Left kidney (tissue), 2 donors: ENCODE data around the gene IFITM1. TPM values are rescaled to one million over a fixed set of nuclear protein-coding genes. Genes with fewer than 3 reads are reported as not detected.
"Not testable (repeated sequence)": the region's sequence is repeated elsewhere in the genome, so short reads cannot be mapped to it uniquely, and the experiment has no call there.

Experiments used
- DNase-seq: peaks from one replicate; pipeline ENCODE4 v3.0.0-alpha.2; 2013
- polyA plus RNA-seq: library from polyadenylated mRNA; unstranded; fragments of 120-200 nt; gene quantifications from one replicate; pipeline ENCODE4 v1.2.1, GENCODE V29; 2013; ENCODE audit not compliant: insufficient read length

The IFITM1 gene
- polyA plus RNA-seq, 1 donor: 38.1 TPM

DNA sequence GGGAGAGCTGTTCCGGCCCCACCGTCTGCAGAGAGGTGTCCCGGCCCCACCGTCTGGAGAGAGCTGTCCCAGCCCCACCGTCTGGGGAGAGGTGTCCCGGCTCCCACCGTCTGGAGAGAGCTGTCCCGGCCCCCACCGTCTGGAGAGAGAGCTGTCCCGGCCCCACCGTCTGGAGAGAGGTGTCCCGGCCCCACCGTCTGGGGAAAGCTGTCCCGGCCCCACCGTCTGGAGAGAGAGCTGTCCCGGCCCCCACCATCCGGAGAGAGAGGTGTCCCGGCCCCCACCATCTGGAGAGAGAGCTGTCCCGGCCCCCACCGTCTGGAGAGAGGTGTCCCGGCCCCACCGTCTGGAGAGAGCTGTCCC lies 49.6 kb downstream of the IFITM1 start:
- not testable (repeated sequence) for DNase-seq

DNA sequence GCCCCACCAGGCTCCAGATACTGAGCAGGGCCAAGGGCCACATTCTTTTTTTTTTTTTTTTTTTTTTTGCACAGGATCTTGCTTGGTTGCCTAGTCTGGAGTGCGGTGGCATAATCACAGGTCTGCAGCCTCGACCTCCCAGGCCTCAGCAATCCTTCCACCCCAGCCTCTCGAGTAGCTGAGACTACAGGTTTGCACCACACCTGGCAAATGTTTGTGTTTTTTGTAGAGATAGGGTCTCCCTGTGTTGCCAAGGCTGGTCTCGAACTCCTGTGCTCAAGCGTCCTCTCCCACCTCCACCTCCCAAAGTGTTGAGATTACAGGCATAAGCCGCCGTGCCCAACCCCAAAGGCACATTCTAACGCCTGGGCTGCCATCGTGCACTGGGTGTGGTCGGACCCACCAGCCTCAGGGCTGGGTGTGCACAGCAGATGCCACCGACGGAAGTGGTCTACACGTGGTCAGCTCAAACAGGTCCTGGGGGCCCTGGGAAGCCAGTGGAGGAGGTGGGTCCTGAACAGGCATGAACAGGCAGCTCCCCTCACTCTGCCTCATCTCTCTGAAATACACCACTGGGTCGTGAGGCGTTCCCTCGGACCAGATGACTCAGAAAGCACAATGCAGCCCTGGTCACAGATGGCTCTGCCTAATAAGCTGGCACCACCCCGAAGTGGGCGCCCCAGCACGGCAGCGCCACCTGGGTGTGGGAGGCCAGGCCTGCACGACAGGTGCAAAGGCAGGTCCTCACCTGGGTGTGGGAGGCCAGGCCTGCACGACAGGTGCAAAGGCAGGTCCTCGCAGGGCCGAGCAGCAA lies 50.3 kb downstream of the IFITM1 start:
- no peak for DNase-seq

Other genes with a start within 250 kb of the IFITM1 start
- gene SCGB1C1, start 121.0 kb upstream of the IFITM1 start, polyA plus RNA-seq: 1.1 TPM
- 41.5 TPM for gene BET1L, start 106.6 kb upstream of the IFITM1 start, polyA plus RNA-seq
- gene RIC8A, start 106.3 kb upstream of the IFITM1 start, polyA plus RNA-seq: 84.0 TPM
- gene SIRT3, start 77.7 kb upstream of the IFITM1 start, polyA plus RNA-seq: 38.4 TPM
- gene PSMD13, start 77.1 kb upstream of the IFITM1 start, polyA plus RNA-seq: 156 TPM
- 0.35 TPM for gene NLRP6, start 35.6 kb upstream of the IFITM1 start, polyA plus RNA-seq
- 22.3 TPM for gene PGGHG, start 24.9 kb upstream of the IFITM1 start, polyA plus RNA-seq
- 0.25 TPM for gene IFITM5, start 14.5 kb upstream of the IFITM1 start, polyA plus RNA-seq
- 189 TPM for gene IFITM2, start 6.2 kb upstream of the IFITM1 start, polyA plus RNA-seq
- 235 TPM for gene IFITM3, start 6.8 kb downstream of the IFITM1 start, polyA plus RNA-seq
- gene B4GALNT4, start 55.5 kb downstream of the IFITM1 start, polyA plus RNA-seq: 65.8 TPM
- 6.6 TPM for gene PKP3, start 80.2 kb downstream of the IFITM1 start, polyA plus RNA-seq
- 38.3 TPM for gene SIGIRR, start 101.0 kb downstream of the IFITM1 start, polyA plus RNA-seq
- gene ANO9, start 128.0 kb downstream of the IFITM1 start, polyA plus RNA-seq: 10.6 TPM
- 34.8 TPM for gene PTDSS2, start 136.2 kb downstream of the IFITM1 start, polyA plus RNA-seq
- 71.2 TPM for gene RNH1, start 193.2 kb downstream of the IFITM1 start, polyA plus RNA-seq
- 37.5 TPM for gene HRAS, start 221.5 kb downstream of the IFITM1 start, polyA plus RNA-seq
- gene LRRC56, start 223.5 kb downstream of the IFITM1 start, polyA plus RNA-seq: 3.5 TPM
- gene LMNTD2, start 246.7 kb downstream of the IFITM1 start, polyA plus RNA-seq: 2.5 TPM
- 34.9 TPM for gene RASSF7, start 246.9 kb downstream of the IFITM1 start, polyA plus RNA-seq